Tibial artery (tissue), 4 donors: ENCODE data around the gene ERCC6L2.

Experiments
- DNase-seq, 2 donors: peaks; one replicate each; pipeline ENCODE4 v3.0.0-alpha.2; 2019
- H3K27ac ChIP-seq, 2 donors: fragments of 200-600 bp; sonication (generic) in 1 of 2; 1 replicate in 1 of 2; 2 replicates in 1 of 2; pipeline ENCODE4 v1.5.1; 2018 to 2019; ENCODE audit warnings: mild to moderate bottlenecking in 1 of 2
- H3K27me3 ChIP-seq, 2 donors: fragments of 200-600 bp; sonication (generic) in 1 of 2; one replicate each; pipeline versions ENCODE4 v1.5.1 to v1.6.0; 2016 to 2019
- H3K36me3 ChIP-seq, 3 donors: fragments of 200-600 bp; sonication (generic) in 2 of 3; one replicate each; pipeline ENCODE4 v1.5.1; 2016 to 2019; ENCODE audit warnings: mild to moderate bottlenecking in 2 of 3
- H3K4me1 ChIP-seq, 4 donors: fragments of 200-600 bp; sonication (generic) in 2 of 4; 1 replicate in 3 of 4; 2 replicates in 1 of 4; pipeline ENCODE4 v1.5.1; 2016 to 2019
- H3K4me3 ChIP-seq, 2 donors: fragments of 200-600 bp; sonication (generic) in 1 of 2; 1 replicate in 1 of 2; 2 replicates in 1 of 2; pipeline ENCODE4 v1.5.1; 2018 to 2019; ENCODE audit warnings: mild to moderate bottlenecking in 2 of 2
- H3K9me3 ChIP-seq, 3 donors: fragments of 200-600 bp; sonication (generic) in 1 of 3; one replicate each; pipeline ENCODE4 v1.5.1; 2016 to 2019
- CTCF ChIP-seq, 2 experiments: fragments of 200-600 bp in 1 of 2; fragments of 450-650 bp in 1 of 2; IDR thresholded peaks; one replicate each; pipeline ENCODE4 v1.5.1; 2017 to 2019; ENCODE audit warnings: antibody characterized with exemption in 2 of 2, mild to moderate bottlenecking in 1 of 2, moderate library complexity in 1 of 2
- intact Hi-C: fragments of 100-400 bp; cut with DNase I; formaldehyde crosslinking; loops from one replicate; pipeline ENCODE4 v1.15.0; 2023; ENCODE audit warnings: low total_unique reads

ERCC6L2 gene

DNA sequence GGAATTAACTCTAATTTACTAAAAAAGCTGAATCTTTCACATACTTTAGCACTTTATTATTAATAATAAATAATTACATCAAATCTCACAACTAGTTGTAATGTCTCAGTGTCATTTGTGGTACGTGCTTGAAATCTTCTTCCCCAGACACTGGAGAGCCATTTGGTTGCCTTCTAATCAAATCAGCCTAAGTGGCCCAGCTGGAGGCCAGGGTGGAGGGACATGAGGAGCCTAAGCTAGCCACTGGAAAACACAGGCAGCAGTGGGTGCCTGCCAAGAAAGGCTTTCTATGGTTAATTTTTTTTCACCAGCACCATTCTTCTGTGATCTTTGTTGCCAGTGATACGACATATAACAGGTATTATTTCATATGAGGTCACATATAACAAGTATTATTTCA, 117.0 kb downstream of the ERCC6L2 start:
- Histone ChIP-seq H3K27ac (no peak overlapping the region), H3K36me3 (peaks cover 0 to 15% (median 5%) of the 10 kb centered on the region in 3 donors), H3K4me1 (no peaks in the 10 kb centered on the region), H3K9me3 (no peaks in the 10 kb centered on the region), H3K27me3 (no peaks in the 10 kb centered on the region), H3K4me3 (no peak overlapping the region)
- no peak for TF ChIP-seq CTCF (IDR thresholded peaks at IDR 0.05)
- no peak for DNase-seq
- intact Hi-C loops, result no loop called here

DNA sequence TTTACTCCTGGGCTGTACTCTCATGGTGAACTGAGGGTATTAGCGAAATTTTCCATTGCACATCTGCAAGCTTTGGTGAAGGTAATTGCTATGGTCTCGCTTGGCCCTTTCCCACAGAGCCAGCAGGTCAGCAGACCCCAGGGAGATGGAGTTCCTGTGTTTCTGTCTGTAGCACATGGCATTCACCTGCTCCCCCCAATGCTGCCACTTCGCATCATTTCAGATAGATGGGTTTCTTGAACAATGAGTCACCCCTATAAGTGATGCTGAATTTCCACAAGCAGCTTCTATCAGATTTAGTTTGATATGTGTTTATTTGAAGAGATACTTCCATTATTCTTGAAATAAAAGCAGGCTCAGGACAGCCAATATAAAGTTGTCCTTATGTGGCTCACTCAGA, 117.8 kb downstream of the ERCC6L2 start:
- no peaks in the 10 kb centered on the region for H3K4me1 ChIP-seq
- H3K27ac ChIP-seq, result no peak overlapping the region
- H3K9me3 ChIP-seq, result no peaks in the 10 kb centered on the region
- H3K27me3 ChIP-seq, result no peaks in the 10 kb centered on the region
- peaks cover 0 to 12% (median 4%) of the 10 kb centered on the region in 3 donors for H3K36me3 ChIP-seq
- no peak overlapping the region for H3K4me3 ChIP-seq
- intact Hi-C loops, result no loop called here
- DNase-seq, result no peak
- TF ChIP-seq CTCF (IDR thresholded peaks at IDR 0.05), result no peak

DNA sequence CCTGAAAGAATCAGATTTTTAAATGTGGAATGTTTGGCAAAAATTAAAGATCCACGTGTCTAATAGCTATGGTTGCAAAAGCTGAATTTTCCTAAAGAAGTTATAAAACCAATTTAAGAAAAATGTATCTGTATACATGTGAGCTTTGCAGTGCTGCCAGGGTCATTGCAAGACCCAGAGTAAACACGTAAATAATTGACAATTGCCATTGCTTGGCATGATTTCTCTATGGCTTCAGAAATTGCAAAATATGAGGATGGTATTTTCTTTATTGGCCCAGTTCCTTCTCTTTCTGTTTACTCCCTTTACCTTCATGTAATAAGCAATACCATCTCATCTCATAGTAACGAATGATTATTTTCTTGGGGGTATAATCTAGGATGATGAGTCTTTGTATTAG, 123.9 kb downstream of the ERCC6L2 start:
- Histone ChIP-seq H3K36me3 (peaks cover 0 to 19% (median 11%) of the 10 kb centered on the region in 3 donors), H3K27me3 (no peaks in the 10 kb centered on the region), H3K9me3 (no peaks in the 10 kb centered on the region), H3K4me1 (no peaks in the 10 kb centered on the region), H3K4me3 (no peak overlapping the region), H3K27ac (no peak overlapping the region)
- DNase-seq, result no peak
- intact Hi-C loops, result no loop called here
- TF ChIP-seq CTCF (IDR thresholded peaks at IDR 0.05), result no peak

DNA sequence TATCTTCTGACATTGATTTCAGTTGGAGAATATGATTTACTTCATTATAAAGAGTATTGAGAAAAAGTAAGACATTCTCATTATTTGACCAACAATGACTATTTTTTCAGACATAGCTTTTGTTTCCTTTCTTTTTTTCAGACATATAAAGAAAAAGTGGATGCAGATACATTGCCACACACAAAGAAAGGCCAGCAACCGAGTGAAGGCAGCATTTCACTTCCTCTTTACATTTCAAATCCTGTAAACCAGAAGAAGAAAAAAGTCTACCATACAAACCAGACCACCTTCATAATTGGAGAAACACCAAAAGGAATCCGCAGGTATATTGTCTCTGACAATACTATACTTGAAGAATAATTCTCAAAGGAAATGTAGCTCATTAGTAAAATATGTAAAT, 128.9 kb downstream of the ERCC6L2 start:
- TF ChIP-seq CTCF (IDR thresholded peaks at IDR 0.05), result no peak
- no peaks in the 10 kb centered on the region for H3K9me3 ChIP-seq
- H3K4me3 ChIP-seq, result no peak overlapping the region
- intact Hi-C loops, result no loop called here
- no peak overlapping the region for H3K27ac ChIP-seq
- no peak for DNase-seq
- no peaks in the 10 kb centered on the region for H3K4me1 ChIP-seq
- peaks cover 16 to 40% (median 34%) of the 10 kb centered on the region in 3 donors for H3K36me3 ChIP-seq
- no peaks in the 10 kb centered on the region for H3K27me3 ChIP-seq

- H3K27ac ChIP-seq, result no peak overlapping the region
- no peak for DNase-seq
- no peak for TF ChIP-seq CTCF (IDR thresholded peaks at IDR 0.05)
- no peaks in the 10 kb centered on the region for H3K9me3 ChIP-seq
- peaks cover 16 to 49% (median 40%) of the 10 kb centered on the region in 3 donors for H3K36me3 ChIP-seq
- no peak overlapping the region for H3K4me3 ChIP-seq
- no peaks in the 10 kb centered on the region for H3K27me3 ChIP-seq
- intact Hi-C loops, result no loop called here
- H3K4me1 ChIP-seq, result no peaks in the 10 kb centered on the region
Measured at GRCh38 chr9:96006296-96006879, 130.9 kb downstream of the ERCC6L2 start.

GRCh38 chr9:96006961-96007360, 131.5 kb downstream of the ERCC6L2 start:
- no peaks in the 10 kb centered on the region for H3K4me1 ChIP-seq
- no peaks in the 10 kb centered on the region for H3K9me3 ChIP-seq
- DNase-seq, result no peak
- no peak overlapping the region for H3K4me3 ChIP-seq
- peaks cover 17 to 46% (median 38%) of the 10 kb centered on the region in 3 donors for H3K36me3 ChIP-seq
- no peak for TF ChIP-seq CTCF (IDR thresholded peaks at IDR 0.05)
- H3K27ac ChIP-seq, result no peak overlapping the region
- intact Hi-C loops, result no loop called here
- no peaks in the 10 kb centered on the region for H3K27me3 ChIP-seq
